ENCODE results near the gene TICAM1.
"Not testable (repeated sequence)": the region's sequence is repeated elsewhere in the genome, so short reads cannot be mapped to it uniquely, and the experiment has no call there.

TICAM1 gene

GRCh38 chr19:4847190-4847973 is 15.9 kb upstream of the TICAM1 start:
- DNase-seq: no peak
- Histone ChIP-seq H3K27ac (no peak overlapping the region), H3K4me3 (ENCODE audit: low read depth, low read length) (no peak overlapping the region), H3K9me3 (ENCODE audit: severe bottlenecking) (no peaks in the 10 kb centered on the region), H3K36me3 (peaks cover 22% of the 10 kb centered on the region), H3K27me3 (ENCODE audit: insufficient read depth, low read depth, severe bottlenecking) (no peaks in the 10 kb centered on the region)
- no peak for TF ChIP-seq CTCF (IDR thresholded peaks at IDR 0.05; ENCODE audit: low read depth, low read length)

- not testable (repeated sequence) for H3K4me3 ChIP-seq (ENCODE audit: low read depth, low read length); H3K27me3 ChIP-seq (ENCODE audit: insufficient read depth, low read depth, severe bottlenecking); H3K9me3 ChIP-seq (ENCODE audit: severe bottlenecking); H3K27ac ChIP-seq; DNase-seq
- H3K36me3 ChIP-seq: peaks cover 20% of the 10 kb centered on the region
Observed at GRCh38 chr19:4845975-4846374, 14.5 kb upstream of the TICAM1 start.

GRCh38 chr19:4844348-4845179 is 13.1 kb upstream of the TICAM1 start:
- H3K4me3 ChIP-seq (ENCODE audit: low read depth, low read length): no peak overlapping the region
- peaks cover 20% of the 10 kb centered on the region for H3K36me3 ChIP-seq
- no peaks in the 10 kb centered on the region for H3K27me3 ChIP-seq (ENCODE audit: insufficient read depth, low read depth, severe bottlenecking)
- no peak for DNase-seq
- no peak overlapping the region for H3K27ac ChIP-seq
- no peaks in the 10 kb centered on the region for H3K9me3 ChIP-seq (ENCODE audit: severe bottlenecking)
- TF ChIP-seq CTCF (IDR thresholded peaks at IDR 0.05; ENCODE audit: low read depth, low read length): no peak

- DNase-seq: no peak
- Histone ChIP-seq H3K4me3 (ENCODE audit: low read depth, low read length) (no peak overlapping the region), H3K9me3 (ENCODE audit: severe bottlenecking) (no peaks in the 10 kb centered on the region), H3K27ac (no peak overlapping the region), H3K27me3 (ENCODE audit: insufficient read depth, low read depth, severe bottlenecking) (no peaks in the 10 kb centered on the region), H3K36me3 (peaks cover 20% of the 10 kb centered on the region)
- TF ChIP-seq CTCF (IDR thresholded peaks at IDR 0.05; ENCODE audit: low read depth, low read length): no peak
Observed at GRCh38 chr19:4843647-4843965, 12.1 kb upstream of the TICAM1 start.

- DNase-seq: no peak
- Histone ChIP-seq H3K4me3 (ENCODE audit: low read depth, low read length) (no peak overlapping the region), H3K27me3 (ENCODE audit: insufficient read depth, low read depth, severe bottlenecking) (no peaks in the 10 kb centered on the region), H3K9me3 (ENCODE audit: severe bottlenecking) (no peaks in the 10 kb centered on the region), H3K36me3 (peaks cover 9% of the 10 kb centered on the region; the same call in 1 of the 2 replicates), H3K27ac (no peak overlapping the region)
- no peak for TF ChIP-seq CTCF (IDR thresholded peaks at IDR 0.05; ENCODE audit: low read depth, low read length)
Observed at GRCh38 chr19:4839192-4839591, 7.7 kb upstream of the TICAM1 start.

- no peak overlapping the region for H3K4me3 ChIP-seq (ENCODE audit: low read depth, low read length)
- DNase-seq: no peak
- H3K9me3 ChIP-seq (ENCODE audit: severe bottlenecking): no peaks in the 10 kb centered on the region
- no peak overlapping the region for H3K27ac ChIP-seq
- TF ChIP-seq CTCF (IDR thresholded peaks at IDR 0.05; ENCODE audit: low read depth, low read length): no peak
- no peaks in the 10 kb centered on the region for H3K27me3 ChIP-seq (ENCODE audit: insufficient read depth, low read depth, severe bottlenecking)
- H3K36me3 ChIP-seq: peaks cover 3% of the 10 kb centered on the region; the same call in 1 of the 2 replicates
Observed at GRCh38 chr19:4832776-4833175, 1.3 kb upstream of the TICAM1 start.

- Histone ChIP-seq H3K27ac (peak overlapping the region; percentile 73), H3K4me3 (ENCODE audit: low read depth, low read length) (peak overlapping the region; percentile 49)
- DNase-seq; H3K27me3 ChIP-seq (ENCODE audit: insufficient read depth, low read depth, severe bottlenecking); H3K9me3 ChIP-seq (ENCODE audit: severe bottlenecking); H3K36me3 ChIP-seq: not testable (repeated sequence)
Observed at GRCh38 chr19:4831979-4832340, 448 bp upstream of the TICAM1 start.

Data from WERI-Rb-1 (cell line).